HepG2 (cell line): ENCODE results near the gene PLEKHD1. TPM values are rescaled to one million over a fixed set of nuclear protein-coding genes. Genes with fewer than 3 reads are reported as not detected.

Experiments
- HNRNPLL ChIP-seq: fragments of 200-400 bp; formaldehyde crosslinking; IDR thresholded peaks from 2 replicates; pipeline ENCODE4 v1.6.1; 2017; ENCODE audit warnings: mild to moderate bottlenecking, low read depth, low read length; ENCODE audit not compliant: poor library complexity, severe bottlenecking
- KDM5A ChIP-seq: fragments of 200-600 bp; sonication (generic); IDR thresholded peaks from 2 replicates; pipeline ENCODE4 v1.7.0; 2018; ENCODE audit warnings: antibody characterized with exemption, mild to moderate bottlenecking, low read length, borderline replicate concordance
- MAFG ChIP-seq: sonication (generic); formaldehyde crosslinking; IDR thresholded peaks from 2 replicates; pipeline ENCODE4 v1.5.1; 2020; ENCODE audit warnings: mild to moderate bottlenecking, missing genetic modification reagents
- SP140L ChIP-seq: sonication (generic); formaldehyde crosslinking; IDR thresholded peaks from 2 replicates; pipeline ENCODE4 v1.4.0; 2020; ENCODE audit warnings: missing genetic modification reagents, borderline replicate concordance
- ZBTB38 ChIP-seq: sonication (generic); formaldehyde crosslinking; IDR thresholded peaks from 2 replicates; pipeline ENCODE4 v1.5.1; 2020; ENCODE audit warnings: mild to moderate bottlenecking, missing genetic modification reagents
- ZFP1 ChIP-seq: IDR thresholded peaks from 2 replicates; pipeline ENCODE4 v1.6.1; 2016
- ZNF138 ChIP-seq: sonication (generic); formaldehyde crosslinking; IDR thresholded peaks from 2 replicates; pipeline ENCODE4 v1.5.0; 2020; ENCODE audit warnings: mild to moderate bottlenecking, low read depth, missing genetic modification reagents
- ZNF451 ChIP-seq: sonication (generic); formaldehyde crosslinking; IDR thresholded peaks from 2 replicates; pipeline ENCODE4 v1.5.0; 2020; ENCODE audit warnings: mild to moderate bottlenecking, missing genetic modification reagents
- ZNF788 ChIP-seq: sonication (generic); formaldehyde crosslinking; IDR thresholded peaks from 2 replicates; pipeline ENCODE4 v1.5.0; 2020; ENCODE audit warnings: mild to moderate bottlenecking, missing genetic modification reagents, borderline replicate concordance
- ZNF883 ChIP-seq: sonication (generic); formaldehyde crosslinking; IDR thresholded peaks from 2 replicates; pipeline ENCODE4 v1.5.1; 2020; ENCODE audit warnings: mild to moderate bottlenecking, missing genetic modification reagents; ENCODE audit errors: not compliant biosample characterization
- polyA plus RNA-seq, 8 experiments: library from polyadenylated mRNA; depleted of rRNA in 3 of 8; stranded (reverse) in 7 of 8; unstranded in 1 of 8; fragments of >200 nt; fragmentation: Illumina TruSeq in 4 of 8; extraction: Trizol in 4 of 8; gene quantifications; 2 replicates each; pipeline versions ENCODE4 v1.2.1 to v1.2.3, GENCODE V29; 2011 to 2016; ENCODE audit warnings: low read depth in 4 of 8, missing spikeins in 1 of 8, mixed read lengths in 1 of 8; ENCODE audit not compliant: insufficient read depth in 1 of 8
- total RNA-seq, 5 experiments: library from RNA; depleted of rRNA; stranded (reverse); fragments of >200 nt; fragmentation: Illumina TruSeq; extraction: Trizol; gene quantifications; 2 replicates each; pipeline ENCODE4 v1.2.3, GENCODE V29; 2016; ENCODE audit warnings: low read depth in 1 of 5
- TF ChIP-seq, protein P1 (sequence below): sonication (generic); formaldehyde crosslinking; IDR thresholded peaks from 2 replicates; pipeline ENCODE4 v1.4.0; 2020; ENCODE audit warnings: missing genetic modification reagents
- TF ChIP-seq, protein P2 (sequence below): sonication (generic); formaldehyde crosslinking; IDR thresholded peaks from 2 replicates; pipeline ENCODE4 v1.4.0; 2020; ENCODE audit warnings: mild to moderate bottlenecking, low read depth, missing genetic modification reagents
- TF ChIP-seq, protein P3 (sequence below): sonication (generic); formaldehyde crosslinking; IDR thresholded peaks from 2 replicates; pipeline ENCODE4 v1.5.0; 2020; ENCODE audit warnings: mild to moderate bottlenecking, missing genetic modification reagents
- TF ChIP-seq, protein P4 (sequence below): sonication (generic); formaldehyde crosslinking; IDR thresholded peaks from 2 replicates; pipeline ENCODE4 v1.4.0; 2020; ENCODE audit warnings: mild to moderate bottlenecking, missing genetic modification reagents
- TF ChIP-seq, protein P5 (sequence below): sonication (generic); formaldehyde crosslinking; IDR thresholded peaks from 2 replicates; pipeline ENCODE4 v1.5.0; 2020; ENCODE audit warnings: mild to moderate bottlenecking, missing genetic modification reagents

The PLEKHD1 gene
- total and polyA plus RNA-seq, 2 of the 13 experiments (the other 11 are each of a cell fraction or from before 2014, with no cell fraction given), result 0.01 TPM; not detected in 1

DNA sequence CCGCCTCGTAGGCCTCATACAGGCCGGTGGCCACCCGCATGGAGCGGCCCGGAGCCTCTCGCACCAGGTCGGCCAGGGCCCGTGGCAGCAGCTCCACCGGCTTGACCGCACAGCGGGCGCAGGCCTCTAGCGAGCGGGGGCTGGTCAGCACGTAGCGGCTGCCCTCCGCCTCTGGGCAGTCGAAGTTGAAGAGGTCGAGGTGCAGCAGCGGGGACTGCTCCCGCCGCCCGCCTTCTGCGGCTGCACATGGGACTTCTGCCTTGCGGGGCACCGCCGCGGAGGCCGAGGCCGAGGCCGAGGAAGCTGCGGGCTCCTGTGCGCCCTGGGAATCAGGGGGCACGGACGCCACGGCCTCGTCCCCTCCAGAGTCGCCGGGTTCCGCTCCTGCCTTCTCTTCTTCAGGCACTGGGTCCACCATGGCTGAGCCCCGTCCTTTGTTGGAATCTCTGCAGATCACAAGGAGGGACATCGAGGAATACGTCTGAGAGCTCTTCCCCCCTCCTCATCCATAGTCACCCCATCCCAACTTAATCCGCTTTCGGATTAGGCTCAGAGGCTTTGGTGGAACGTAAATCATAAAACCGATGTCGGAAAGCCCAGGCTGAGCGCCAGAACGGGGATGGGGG lies 88.8 kb downstream of the PLEKHD1 start (continued):
- TF ChIP-seq, protein P1, sequence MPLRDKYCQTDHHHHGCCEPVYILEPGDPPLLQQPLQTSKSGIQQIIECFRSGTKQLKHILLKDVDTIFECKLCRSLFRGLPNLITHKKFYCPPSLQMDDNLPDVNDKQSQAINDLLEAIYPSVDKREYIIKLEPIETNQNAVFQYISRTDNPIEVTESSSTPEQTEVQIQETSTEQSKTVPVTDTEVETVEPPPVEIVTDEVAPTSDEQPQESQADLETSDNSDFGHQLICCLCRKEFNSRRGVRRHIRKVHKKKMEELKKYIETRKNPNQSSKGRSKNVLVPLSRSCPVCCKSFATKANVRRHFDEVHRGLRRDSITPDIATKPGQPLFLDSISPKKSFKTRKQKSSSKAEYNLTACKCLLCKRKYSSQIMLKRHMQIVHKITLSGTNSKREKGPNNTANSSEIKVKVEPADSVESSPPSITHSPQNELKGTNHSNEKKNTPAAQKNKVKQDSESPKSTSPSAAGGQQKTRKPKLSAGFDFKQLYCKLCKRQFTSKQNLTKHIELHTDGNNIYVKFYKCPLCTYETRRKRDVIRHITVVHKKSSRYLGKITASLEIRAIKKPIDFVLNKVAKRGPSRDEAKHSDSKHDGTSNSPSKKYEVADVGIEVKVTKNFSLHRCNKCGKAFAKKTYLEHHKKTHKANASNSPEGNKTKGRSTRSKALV (CRISPR knock-in tag), result peak; percentile 49; the same call in 1 of the 2 replicates
- TF ChIP-seq ZNF451 (CRISPR knock-in tag), result no peak
- TF ChIP-seq ZBTB38, result no peak
- TF ChIP-seq, protein P2, sequence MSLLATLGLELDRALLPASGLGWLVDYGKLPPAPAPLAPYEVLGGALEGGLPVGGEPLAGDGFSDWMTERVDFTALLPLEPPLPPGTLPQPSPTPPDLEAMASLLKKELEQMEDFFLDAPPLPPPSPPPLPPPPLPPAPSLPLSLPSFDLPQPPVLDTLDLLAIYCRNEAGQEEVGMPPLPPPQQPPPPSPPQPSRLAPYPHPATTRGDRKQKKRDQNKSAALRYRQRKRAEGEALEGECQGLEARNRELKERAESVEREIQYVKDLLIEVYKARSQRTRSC (CRISPR knock-in tag), result no peak
- TF ChIP-seq, protein P3, sequence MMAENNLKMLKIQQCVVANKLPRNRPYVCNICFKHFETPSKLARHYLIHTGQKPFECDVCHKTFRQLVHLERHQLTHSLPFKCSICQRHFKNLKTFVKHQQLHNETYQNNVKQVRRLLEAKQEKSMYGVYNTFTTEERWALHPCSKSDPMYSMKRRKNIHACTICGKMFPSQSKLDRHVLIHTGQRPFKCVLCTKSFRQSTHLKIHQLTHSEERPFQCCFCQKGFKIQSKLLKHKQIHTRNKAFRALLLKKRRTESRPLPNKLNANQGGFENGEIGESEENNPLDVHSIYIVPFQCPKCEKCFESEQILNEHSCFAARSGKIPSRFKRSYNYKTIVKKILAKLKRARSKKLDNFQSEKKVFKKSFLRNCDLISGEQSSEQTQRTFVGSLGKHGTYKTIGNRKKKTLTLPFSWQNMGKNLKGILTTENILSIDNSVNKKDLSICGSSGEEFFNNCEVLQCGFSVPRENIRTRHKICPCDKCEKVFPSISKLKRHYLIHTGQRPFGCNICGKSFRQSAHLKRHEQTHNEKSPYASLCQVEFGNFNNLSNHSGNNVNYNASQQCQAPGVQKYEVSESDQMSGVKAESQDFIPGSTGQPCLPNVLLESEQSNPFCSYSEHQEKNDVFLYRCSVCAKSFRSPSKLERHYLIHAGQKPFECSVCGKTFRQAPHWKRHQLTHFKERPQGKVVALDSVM (CRISPR knock-in tag), result peak; percentile 54; the same call in 1 of the 2 replicates
- TF ChIP-seq ZNF883, result peak; percentile 50
- TF ChIP-seq ZFP1 (CRISPR knock-in tag), result no peak
- TF ChIP-seq, protein P4, sequence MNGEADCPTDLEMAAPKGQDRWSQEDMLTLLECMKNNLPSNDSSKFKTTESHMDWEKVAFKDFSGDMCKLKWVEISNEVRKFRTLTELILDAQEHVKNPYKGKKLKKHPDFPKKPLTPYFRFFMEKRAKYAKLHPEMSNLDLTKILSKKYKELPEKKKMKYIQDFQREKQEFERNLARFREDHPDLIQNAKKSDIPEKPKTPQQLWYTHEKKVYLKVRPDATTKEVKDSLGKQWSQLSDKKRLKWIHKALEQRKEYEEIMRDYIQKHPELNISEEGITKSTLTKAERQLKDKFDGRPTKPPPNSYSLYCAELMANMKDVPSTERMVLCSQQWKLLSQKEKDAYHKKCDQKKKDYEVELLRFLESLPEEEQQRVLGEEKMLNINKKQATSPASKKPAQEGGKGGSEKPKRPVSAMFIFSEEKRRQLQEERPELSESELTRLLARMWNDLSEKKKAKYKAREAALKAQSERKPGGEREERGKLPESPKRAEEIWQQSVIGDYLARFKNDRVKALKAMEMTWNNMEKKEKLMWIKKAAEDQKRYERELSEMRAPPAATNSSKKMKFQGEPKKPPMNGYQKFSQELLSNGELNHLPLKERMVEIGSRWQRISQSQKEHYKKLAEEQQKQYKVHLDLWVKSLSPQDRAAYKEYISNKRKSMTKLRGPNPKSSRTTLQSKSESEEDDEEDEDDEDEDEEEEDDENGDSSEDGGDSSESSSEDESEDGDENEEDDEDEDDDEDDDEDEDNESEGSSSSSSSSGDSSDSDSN (CRISPR knock-in tag), result peak; percentile 31; the same call in 1 of the 2 replicates
- TF ChIP-seq, protein P5, sequence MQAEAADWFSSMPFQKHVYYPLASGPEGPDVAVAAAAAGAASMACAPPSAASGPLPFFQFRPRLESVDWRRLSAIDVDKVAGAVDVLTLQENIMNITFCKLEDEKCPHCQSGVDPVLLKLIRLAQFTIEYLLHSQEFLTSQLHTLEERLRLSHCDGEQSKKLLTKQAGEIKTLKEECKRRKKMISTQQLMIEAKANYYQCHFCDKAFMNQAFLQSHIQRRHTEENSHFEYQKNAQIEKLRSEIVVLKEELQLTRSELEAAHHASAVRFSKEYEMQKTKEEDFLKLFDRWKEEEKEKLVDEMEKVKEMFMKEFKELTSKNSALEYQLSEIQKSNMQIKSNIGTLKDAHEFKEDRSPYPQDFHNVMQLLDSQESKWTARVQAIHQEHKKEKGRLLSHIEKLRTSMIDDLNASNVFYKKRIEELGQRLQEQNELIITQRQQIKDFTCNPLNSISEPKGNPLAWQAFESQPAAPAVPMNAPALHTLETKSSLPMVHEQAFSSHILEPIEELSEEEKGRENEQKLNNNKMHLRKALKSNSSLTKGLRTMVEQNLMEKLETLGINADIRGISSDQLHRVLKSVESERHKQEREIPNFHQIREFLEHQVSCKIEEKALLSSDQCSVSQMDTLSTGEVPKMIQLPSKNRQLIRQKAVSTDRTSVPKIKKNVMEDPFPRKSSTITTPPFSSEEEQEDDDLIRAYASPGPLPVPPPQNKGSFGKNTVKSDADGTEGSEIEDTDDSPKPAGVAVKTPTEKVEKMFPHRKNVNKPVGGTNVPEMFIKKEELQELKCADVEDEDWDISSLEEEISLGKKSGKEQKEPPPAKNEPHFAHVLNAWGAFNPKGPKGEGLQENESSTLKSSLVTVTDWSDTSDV (CRISPR knock-in tag), result no peak
- TF ChIP-seq MAFG, result peak; percentile 46; the same call in 1 of the 2 replicates
- TF ChIP-seq ZNF138 (CRISPR knock-in tag), result no peak
- no peak for TF ChIP-seq SP140L (CRISPR knock-in tag)
- TF ChIP-seq HNRNPLL, result peak; percentile 49
- no peak for TF ChIP-seq ZNF788 (CRISPR knock-in tag)
- no peak for TF ChIP-seq KDM5A
- TF ChIP-seq, all 625 proteins: peak for 7
